ENCODE results near the gene BACE2.

The BACE2 gene

DNA sequence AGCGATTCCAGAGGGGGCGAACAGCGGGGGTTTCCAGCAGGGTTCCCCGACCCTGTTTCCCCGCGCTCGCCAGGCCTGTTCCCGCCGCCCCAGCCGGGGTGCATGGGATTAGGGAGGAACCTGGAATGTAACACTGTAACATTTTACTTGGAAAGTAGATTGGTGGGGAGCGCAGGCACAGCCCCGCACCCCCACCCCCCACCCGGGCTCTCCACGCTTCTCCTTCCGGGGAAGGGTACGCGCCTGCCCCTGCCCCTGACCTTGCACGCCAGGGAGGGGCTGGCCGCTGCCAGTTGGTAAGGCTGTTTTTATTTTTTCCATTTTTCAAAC lies 149.1 kb downstream of the BACE2 start:
- TF ChIP-seq, protein P1, sequence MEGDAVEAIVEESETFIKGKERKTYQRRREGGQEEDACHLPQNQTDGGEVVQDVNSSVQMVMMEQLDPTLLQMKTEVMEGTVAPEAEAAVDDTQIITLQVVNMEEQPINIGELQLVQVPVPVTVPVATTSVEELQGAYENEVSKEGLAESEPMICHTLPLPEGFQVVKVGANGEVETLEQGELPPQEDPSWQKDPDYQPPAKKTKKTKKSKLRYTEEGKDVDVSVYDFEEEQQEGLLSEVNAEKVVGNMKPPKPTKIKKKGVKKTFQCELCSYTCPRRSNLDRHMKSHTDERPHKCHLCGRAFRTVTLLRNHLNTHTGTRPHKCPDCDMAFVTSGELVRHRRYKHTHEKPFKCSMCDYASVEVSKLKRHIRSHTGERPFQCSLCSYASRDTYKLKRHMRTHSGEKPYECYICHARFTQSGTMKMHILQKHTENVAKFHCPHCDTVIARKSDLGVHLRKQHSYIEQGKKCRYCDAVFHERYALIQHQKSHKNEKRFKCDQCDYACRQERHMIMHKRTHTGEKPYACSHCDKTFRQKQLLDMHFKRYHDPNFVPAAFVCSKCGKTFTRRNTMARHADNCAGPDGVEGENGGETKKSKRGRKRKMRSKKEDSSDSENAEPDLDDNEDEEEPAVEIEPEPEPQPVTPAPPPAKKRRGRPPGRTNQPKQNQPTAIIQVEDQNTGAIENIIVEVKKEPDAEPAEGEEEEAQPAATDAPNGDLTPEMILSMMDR (IDR thresholded peaks at IDR 0.05; ENCODE audit: low read depth, low read length): no peak
- DNase-seq (ENCODE audit: extremely low read depth, low read depth): no peak

DNA sequence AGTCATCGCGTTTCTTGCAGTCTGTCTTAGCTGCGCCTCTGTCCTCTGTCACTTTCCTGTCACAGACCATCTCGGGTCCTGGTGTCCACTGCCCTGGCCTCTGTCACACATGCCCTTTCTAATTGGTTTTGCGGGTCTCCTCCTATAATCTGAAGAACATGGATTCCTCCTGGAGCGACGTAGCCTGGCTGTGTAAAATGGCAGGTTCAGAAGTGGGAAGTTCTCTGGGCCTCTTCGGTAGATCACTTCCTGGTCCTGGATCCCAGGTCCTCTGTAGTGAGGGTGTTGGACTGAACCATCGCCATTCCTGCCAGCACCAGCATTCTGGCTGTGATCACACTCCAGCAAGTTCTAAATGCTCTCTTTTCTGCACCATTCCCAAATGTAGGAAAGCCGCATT lies 149.5 kb downstream of the BACE2 start:
- TF ChIP-seq, protein P1 (IDR thresholded peaks at IDR 0.05; ENCODE audit: low read depth, low read length): no peak
- no peak for DNase-seq (ENCODE audit: extremely low read depth, low read depth)

DNA sequence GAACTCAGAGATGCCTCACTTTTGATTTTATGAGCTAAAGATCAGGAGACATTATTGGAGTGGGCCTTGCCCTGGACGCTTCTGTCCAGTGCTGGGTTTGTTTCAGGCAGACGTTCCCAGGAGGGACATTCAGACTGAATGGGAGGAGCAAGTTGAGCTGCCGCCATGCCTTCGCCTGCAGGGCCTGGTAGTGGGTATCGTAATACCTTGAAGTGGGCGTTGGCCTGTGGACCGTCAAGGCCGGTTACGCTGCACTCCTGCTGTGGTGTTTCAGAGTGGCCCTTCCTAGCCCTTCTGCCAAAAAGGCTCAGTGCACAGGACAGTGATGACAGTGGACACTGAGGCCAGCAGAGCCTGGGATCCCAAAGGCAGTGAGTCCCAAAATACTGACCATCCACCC lies 150.3 kb downstream of the BACE2 start:
- DNase-seq (ENCODE audit: extremely low read depth, low read depth): no peak
- TF ChIP-seq, protein P1 (IDR thresholded peaks at IDR 0.05; ENCODE audit: low read depth, low read length): no peak

DNA sequence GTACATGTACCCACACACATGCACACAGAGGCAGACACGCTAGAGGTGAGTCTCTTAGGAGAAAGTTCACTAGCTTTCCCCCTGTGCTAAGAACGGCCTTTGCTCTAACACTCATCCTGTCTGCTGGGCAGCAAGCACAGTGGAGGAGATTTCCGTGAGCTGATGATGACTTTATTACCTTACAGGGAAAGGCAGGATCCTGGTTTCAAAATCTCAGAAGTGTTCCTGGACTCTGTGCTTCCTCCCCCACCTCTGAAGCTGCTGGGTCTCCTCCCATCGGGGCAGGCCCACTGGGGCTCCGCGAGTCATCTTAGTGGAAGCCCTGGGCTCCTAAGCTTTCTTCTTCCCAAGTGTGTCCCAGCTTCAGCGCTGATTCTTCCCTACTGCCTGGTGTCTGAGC lies 151.3 kb downstream of the BACE2 start:
- TF ChIP-seq, protein P1 (IDR thresholded peaks at IDR 0.05; ENCODE audit: low read depth, low read length): no peak
- DNase-seq (ENCODE audit: extremely low read depth, low read depth): no peak

DNA sequence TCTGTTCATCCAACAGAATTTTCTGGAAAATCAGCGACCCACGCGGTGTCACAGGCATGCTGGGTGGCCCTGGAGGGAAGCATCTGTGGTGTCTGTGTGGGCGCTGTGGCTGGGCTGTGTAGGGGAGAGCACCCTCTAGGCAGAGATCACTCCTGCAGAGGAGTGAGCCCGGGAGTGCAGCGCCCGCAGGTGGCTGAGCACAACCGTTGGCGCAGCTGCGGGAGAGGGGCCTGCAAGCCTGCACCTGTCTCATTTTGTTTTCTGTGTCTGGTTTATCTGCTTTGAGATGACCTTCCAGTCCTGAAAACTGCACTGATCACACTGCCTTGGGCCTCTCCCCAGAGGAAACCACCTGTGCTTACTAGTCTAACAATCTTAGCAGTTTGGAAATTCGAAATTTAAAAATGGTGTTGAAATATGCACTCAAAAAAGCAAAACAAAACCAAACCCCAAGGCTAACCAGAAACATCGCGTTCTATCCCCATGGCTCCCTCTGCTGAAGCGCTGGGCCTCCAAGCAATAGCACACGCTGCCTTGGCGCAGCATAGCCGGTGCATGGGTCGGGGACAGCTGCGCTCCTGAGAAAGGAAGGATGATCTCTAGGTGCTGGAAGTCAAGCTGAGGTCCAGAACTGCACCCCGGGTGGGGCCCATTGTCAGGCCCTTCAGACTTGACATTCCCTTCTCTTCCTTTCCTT lies 153.4 kb downstream of the BACE2 start:
- TF ChIP-seq, protein P1 (IDR thresholded peaks at IDR 0.05; ENCODE audit: low read depth, low read length): no peak
- no peak for DNase-seq (ENCODE audit: extremely low read depth, low read depth)

DNA sequence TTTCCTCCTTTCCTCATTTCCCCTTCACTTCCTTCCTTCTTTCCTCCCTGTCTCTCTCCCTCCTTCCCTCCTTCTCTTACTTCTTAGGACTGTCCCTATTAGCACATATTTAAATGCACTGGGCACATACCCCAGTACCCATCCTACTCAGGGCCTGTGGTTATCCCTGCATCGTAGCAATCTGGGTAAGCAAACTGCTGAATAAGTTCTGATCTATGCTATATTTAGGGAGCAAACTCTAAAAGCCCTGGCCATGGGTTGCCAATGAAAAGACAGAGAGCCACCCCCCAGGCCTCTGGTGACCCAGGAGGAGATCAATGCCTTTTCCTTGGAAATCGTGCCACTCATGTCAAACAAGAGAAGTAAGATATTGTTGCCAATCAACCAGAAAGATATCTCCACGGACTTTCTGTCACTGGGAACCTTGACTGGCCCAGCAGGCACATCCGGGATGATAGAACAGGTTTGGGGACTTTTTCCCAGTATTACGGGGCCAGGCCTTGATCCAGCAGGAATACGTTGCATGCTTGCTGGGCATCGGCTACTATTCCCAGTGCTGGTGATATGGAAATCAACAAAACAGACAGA lies 154.0 kb downstream of the BACE2 start:
- no peak for DNase-seq (ENCODE audit: extremely low read depth, low read depth)

More for the DNA sequence above, 154.0 kb downstream of the BACE2 start:
- TF ChIP-seq, protein P1 (IDR thresholded peaks at IDR 0.05; ENCODE audit: low read depth, low read length): no peak

Data from AG09319 (cell line).